HG02571 (cell line): ENCODE data around the gene CBFB.
"Not testable (repeated sequence)": the region's sequence is repeated elsewhere in the genome, so short reads cannot be mapped to it uniquely, and the experiment has no call there.

Source experiments
- ATAC-seq: cut with Tn5 transposase; IDR thresholded peaks from one replicate; pipeline ENCODE4 v1.9.1; 2021; ENCODE audit warnings: mild to moderate bottlenecking, moderate library complexity; ENCODE audit not compliant: unreplicated experiment

CBFB gene

GRCh38 chr16:67040166-67040565 is 11.2 kb downstream of the CBFB start:
- no peak for ATAC-seq

GRCh38 chr16:67040906-67041305 is 12.0 kb downstream of the CBFB start:
- ATAC-seq = no peak

GRCh38 chr16:67041520-67041919 is 12.6 kb downstream of the CBFB start:
- not testable (repeated sequence) for ATAC-seq

GRCh38 chr16:67043420-67043819 is 14.5 kb downstream of the CBFB start:
- ATAC-seq = no peak

- no peak for ATAC-seq
Measured at GRCh38 chr16:67050796-67051195, 21.8 kb downstream of the CBFB start.

DNA sequence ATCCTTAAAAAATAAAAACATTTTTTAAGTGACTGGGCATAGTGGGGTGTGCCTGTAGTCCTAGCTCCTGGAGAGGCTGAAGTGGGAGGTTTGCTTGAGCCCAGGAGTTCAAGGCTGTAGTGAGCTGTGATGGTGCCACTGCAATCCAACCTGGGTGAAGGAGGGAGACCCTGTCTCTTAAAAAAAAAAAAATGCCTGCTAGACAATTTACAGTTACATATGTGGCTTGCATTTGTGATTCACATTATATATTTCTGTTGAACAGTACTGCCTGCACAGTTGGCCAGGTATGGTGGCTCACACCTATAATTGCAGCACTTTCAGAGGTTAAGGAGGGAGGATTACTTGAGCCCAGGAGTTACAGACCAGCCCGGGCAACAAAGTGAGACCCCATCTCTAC is 23.4 kb downstream of the CBFB start:
- ATAC-seq = no peak

DNA sequence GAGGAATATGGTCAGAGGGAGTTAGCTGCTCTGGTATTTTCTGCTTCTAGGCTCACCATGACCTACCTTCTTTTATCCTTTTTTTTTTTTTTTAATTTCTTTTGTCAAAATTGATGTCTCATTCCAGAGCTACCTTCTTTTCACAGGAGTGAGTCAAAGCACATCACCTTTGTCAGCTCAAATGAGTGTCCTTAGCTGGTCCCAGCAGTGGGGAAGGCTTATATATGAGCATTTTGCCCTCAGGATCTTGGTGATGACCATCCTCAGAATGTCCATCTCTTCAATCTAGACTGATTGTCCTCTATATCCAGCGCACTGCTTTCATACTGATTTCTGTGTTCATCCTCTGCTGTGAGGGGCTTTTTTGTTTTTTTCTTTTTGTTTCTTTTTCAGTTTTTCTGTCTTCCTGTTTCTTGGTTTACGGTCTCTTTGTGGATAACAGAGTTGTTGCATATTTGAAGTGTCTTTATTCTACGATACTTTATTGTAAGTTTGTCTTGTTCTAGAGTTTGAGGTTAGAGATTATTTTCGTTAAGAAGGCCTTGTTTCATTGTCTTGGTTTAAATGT is 24.9 kb downstream of the CBFB start:
- ATAC-seq = no peak

GRCh38 chr16:67054901-67055300 is 26.0 kb downstream of the CBFB start:
- no peak for ATAC-seq

- no peak for ATAC-seq
Measured at GRCh38 chr16:67055712-67056487, 27.0 kb downstream of the CBFB start.

DNA sequence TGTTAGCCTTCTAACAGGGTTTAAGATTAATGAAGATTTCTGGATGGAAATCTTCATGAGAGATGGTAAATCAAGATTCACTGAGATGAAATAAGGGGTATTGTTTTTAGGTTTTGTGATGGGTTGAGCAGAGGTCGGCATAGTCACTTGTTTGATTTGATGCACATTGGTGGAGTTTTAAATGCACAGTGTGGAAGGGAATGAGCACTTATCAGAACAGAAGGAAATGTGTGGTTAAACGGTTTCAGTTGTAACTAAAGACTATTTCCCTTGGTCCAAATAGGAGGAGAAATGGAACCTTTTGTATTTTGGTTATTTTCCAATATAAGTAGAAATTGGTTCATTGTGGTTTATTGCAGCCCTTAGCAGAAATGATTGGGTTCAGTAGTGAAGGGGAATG is 34.1 kb downstream of the CBFB start:
- ATAC-seq = no peak

DNA sequence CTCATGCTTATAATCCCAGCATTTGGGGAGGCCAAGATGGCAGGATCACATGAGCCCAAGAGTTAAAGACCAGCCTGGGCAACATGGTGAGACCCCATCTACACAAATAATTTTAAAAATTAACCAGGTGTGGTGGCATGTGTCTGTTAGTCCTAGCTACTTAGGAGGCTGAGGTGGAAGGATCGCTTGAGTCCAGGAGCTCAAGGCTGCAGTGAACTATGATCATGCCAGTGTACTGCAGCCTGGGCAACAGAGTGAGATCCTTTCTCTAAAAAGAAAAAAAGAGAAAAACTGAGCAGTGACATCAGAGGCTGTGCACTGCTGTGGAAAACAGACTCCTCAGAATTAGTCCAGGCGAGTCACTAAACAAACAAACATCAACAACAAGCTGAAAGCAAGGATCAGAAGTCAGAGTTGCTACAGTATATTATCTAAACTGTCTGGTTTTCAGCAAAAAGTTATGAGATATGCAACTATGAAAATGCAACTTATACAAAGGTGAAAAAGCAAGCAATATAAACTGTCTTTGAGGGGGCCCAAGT is 39.3 kb downstream of the CBFB start:
- ATAC-seq = no peak

DNA sequence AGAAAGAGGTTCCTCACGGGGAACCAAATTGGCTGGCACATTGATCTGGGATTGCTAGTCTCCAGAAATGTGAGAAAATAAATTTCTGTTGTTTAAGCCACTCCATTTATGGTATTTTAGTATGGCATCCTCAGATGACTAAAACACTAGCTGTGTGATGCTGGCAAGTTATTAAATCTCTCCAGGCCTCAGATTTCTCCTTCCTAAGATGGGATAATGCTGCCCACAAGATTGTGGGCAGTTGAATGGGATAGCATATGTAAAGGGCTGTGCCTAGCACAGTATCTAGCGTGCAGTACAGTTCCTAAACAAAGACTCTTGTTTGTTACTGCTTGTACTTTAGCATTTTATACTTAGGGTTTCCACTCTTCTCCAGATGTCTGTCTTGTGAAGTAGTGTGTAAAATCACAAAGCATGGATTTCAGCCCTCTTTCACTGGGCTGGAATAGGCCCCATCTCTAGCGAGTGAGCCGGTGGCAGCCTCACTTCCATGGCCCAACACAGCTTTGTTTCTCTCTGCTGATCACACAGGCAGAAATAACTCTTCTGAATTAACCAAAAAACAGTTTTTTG is 42.6 kb downstream of the CBFB start:
- no peak for ATAC-seq

GRCh38 chr16:67075331-67075730 is 46.4 kb downstream of the CBFB start:
- ATAC-seq = no peak

DNA sequence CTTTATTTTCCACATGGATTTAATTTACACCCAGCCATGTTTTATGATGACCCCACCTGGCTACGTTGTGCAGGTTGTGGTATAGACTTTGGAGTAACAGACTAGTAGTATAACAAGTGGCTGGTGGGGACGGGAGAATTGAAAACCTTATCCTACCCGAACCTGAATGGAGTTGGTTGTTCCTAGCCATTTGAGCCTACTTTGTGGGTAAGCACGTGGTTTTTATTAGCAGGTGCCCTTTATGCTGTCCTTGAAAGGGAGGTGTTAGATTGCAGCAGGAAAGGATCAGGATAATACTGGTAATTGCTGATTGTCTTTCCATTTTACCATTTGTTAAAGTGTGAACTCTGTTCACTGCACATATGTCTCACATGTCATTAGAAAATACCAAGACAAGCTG is 48.9 kb downstream of the CBFB start:
- ATAC-seq = no peak

- no peak for ATAC-seq
Measured at GRCh38 chr16:67082100-67082499, 53.2 kb downstream of the CBFB start.

DNA sequence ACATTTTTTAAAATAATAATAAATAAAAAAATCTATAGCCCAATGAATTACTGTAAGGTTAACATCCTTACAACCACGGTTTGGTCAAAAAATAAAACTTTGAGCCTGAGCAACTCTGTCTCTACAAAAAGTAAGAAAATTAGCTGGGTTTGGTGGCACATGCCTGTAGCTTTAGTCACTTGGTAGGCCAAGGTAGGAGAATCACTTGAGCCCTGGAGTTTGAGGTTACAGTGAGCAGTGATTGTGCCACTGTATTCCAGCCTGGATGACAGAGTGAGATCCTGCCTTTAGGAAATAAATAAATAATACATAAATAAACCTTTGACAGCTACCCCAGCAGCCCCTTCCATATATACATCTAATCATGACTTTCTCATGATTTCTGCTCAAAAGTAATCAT is 53.9 kb downstream of the CBFB start:
- ATAC-seq = no peak

- no peak for ATAC-seq
Measured at GRCh38 chr16:67084345-67085028, 55.5 kb downstream of the CBFB start.

DNA sequence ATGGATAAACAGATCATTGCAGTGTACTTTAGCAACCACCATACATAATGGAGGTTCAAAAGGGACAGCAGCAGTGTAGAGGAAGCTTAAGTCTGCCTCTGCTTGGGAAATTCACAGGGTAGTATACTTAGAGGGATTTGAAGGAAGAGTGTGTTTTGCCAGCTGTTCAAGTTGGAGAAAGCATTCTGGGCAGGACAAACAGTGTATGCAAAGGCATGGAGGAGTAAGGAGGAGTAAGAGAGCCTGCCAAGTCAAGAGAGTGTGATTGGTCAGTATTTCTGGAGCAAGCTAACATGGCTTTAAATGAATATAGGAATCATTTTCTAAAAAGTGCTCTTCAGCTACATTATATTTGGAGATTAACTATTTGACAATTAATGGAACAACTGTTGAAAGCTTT is 57.9 kb downstream of the CBFB start:
- ATAC-seq = no peak

DNA sequence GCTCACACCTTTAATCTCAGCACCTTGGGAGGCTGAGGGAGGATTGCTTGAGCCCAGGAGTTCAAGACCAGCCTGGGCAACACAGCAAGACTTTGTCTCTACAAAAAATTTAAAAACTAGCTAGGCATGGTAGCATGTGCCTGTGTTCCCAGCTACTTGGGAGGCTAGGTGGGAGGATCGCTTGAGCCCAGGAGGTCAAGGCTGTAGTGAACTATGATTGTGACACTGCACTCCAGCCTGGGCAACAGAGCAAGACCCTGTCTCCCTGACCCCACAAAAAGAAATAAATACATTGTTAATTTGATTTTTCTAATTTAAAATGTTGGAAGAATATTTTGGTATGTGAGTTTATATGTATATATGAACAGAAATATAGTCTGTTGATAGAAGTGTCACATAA is 58.3 kb downstream of the CBFB start:
- no peak for ATAC-seq

DNA sequence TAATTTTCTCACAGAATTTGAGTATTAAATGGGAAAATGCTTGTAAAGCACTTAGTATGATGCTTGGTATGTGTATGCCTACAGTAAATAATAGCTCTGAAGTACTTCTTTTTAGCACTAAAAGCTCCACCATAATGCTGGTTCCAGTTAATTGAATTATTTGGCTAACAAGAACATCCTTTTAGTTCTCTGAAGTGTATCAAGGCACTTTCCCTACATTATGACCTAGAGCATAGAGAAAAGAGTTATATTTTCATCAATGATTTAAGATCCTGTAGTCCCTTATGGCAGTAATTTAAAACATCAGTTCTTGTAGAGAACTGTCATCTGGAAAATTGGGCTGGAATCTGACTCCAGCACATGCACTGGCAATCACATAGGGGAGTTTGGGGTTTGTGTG is 58.9 kb downstream of the CBFB start:
- no peak for ATAC-seq

DNA sequence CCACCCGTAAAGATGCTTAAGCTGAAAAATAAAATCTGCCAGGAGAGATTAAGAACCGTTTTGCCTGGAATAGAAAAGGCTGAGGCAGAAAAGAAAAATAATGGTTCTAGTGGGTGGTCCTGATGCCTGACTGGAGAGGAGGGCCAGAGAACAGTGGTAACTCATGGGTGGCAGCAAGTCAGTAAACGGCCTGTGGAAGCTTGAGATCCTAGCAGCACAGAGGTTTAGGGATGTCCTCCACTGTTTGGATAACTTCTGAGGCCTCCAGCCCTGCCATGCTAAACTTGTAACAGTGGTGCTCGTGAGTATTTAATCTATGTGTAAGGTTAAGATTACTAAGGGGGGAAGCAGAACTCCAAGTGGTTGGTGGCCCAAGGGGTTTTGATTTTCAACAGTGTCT is 59.6 kb downstream of the CBFB start:
- ATAC-seq = no peak

GRCh38 chr16:67089101-67089500 is 60.2 kb downstream of the CBFB start:
- no peak for ATAC-seq
